HG03066 (cell line): ENCODE measurements around the gene CPZ.
"Not testable (repeated sequence)": the region's sequence is repeated elsewhere in the genome, so short reads cannot be mapped to it uniquely, and the experiment has no call there.

ENCODE experiments used
- ATAC-seq: cut with Tn5 transposase; IDR thresholded peaks from one replicate; pipeline ENCODE4 v1.9.1; 2021; ENCODE audit warnings: low read depth; ENCODE audit not compliant: unreplicated experiment

Gene CPZ

GRCh38 chr4:8634773-8635172 lies 42.2 kb downstream of the CPZ start:
- ATAC-seq = not testable (repeated sequence)

GRCh38 chr4:8635897-8636554 lies 43.5 kb downstream of the CPZ start:
- ATAC-seq = not testable (repeated sequence)

- no peak for ATAC-seq
Observed at GRCh38 chr4:8637456-8637984, 45.0 kb downstream of the CPZ start.

GRCh38 chr4:8639021-8639420 lies 46.5 kb downstream of the CPZ start:
- ATAC-seq = no peak

- no peak for ATAC-seq
Observed at GRCh38 chr4:8639777-8640720, 47.5 kb downstream of the CPZ start.

- ATAC-seq = no peak
Observed at GRCh38 chr4:8640816-8641215, 48.3 kb downstream of the CPZ start.

GRCh38 chr4:8641256-8641655 lies 48.7 kb downstream of the CPZ start:
- no peak for ATAC-seq

GRCh38 chr4:8641931-8642650 lies 49.5 kb downstream of the CPZ start:
- ATAC-seq = no peak

GRCh38 chr4:8642651-8643321 lies 50.2 kb downstream of the CPZ start:
- no peak for ATAC-seq

GRCh38 chr4:8643441-8643840 lies 50.9 kb downstream of the CPZ start:
- no peak for ATAC-seq

GRCh38 chr4:8643986-8644385 lies 51.4 kb downstream of the CPZ start:
- ATAC-seq = no peak

- ATAC-seq = no peak
Observed at GRCh38 chr4:8644461-8644891, 51.9 kb downstream of the CPZ start.

- no peak for ATAC-seq
Observed at GRCh38 chr4:8644966-8645752, 52.6 kb downstream of the CPZ start.

- ATAC-seq = no peak
Observed at GRCh38 chr4:8645753-8646124, 53.2 kb downstream of the CPZ start.

- ATAC-seq = no peak
Observed at GRCh38 chr4:8646296-8647093, 53.9 kb downstream of the CPZ start.

GRCh38 chr4:8647094-8647570 lies 54.6 kb downstream of the CPZ start:
- ATAC-seq = no peak

GRCh38 chr4:8647626-8648025 lies 55.1 kb downstream of the CPZ start:
- no peak for ATAC-seq

- no peak for ATAC-seq
Observed at GRCh38 chr4:8648296-8648695, 55.7 kb downstream of the CPZ start.
